Uterus (tissue), 4 donors: Measurements from ENCODE around the gene HIRA. TPM values are rescaled to one million over a fixed set of nuclear protein-coding genes. Genes with fewer than 3 reads are reported as not detected.

Source experiments
- DNase-seq, 2 donors: peaks; one replicate each; pipeline ENCODE4 v3.0.0-alpha.2; 2019 to 2020
- H3K27ac ChIP-seq, 2 donors: fragments of 200-600 bp; sonication (generic); 1 replicate in 1 of 2; 2 replicates in 1 of 2; pipeline ENCODE4 v1.5.1; 2016 to 2018
- H3K27me3 ChIP-seq, 2 donors: fragments of 200-600 bp; sonication (generic); one replicate each; pipeline ENCODE4 v1.5.1; 2018 to 2019; ENCODE audit warnings: control low read depth in 1 of 2
- H3K36me3 ChIP-seq, 2 donors: fragments of 200-600 bp; sonication (generic); one replicate each; pipeline ENCODE4 v1.5.1; 2019; ENCODE audit warnings: control low read depth in 1 of 2
- H3K4me1 ChIP-seq, 2 donors: fragments of 200-600 bp; sonication (generic); one replicate each; pipeline ENCODE4 v1.5.1; 2018 to 2019; ENCODE audit warnings: control low read depth in 1 of 2
- H3K4me3 ChIP-seq, 2 donors: fragments of 200-600 bp; sonication (generic); 1 replicate in 1 of 2; 2 replicates in 1 of 2; pipeline ENCODE4 v1.5.1; 2018 to 2019; ENCODE audit warnings: mild to moderate bottlenecking in 1 of 2
- H3K9me3 ChIP-seq, 2 donors: fragments of 200-600 bp; sonication (generic); one replicate each; pipeline ENCODE4 v1.5.1; 2019; ENCODE audit warnings: control low read depth in 1 of 2
- CTCF ChIP-seq, 4 experiments: fragments of 200-600 bp in 2 of 4; fragments of 450-650 bp in 2 of 4; sonication (generic) in 2 of 4; IDR thresholded peaks; one replicate each; pipeline ENCODE4 v1.5.1; 2016 to 2019; ENCODE audit warnings: antibody characterized with exemption in 4 of 4, mild to moderate bottlenecking in 2 of 4, moderate library complexity in 1 of 4
- POLR2A ChIP-seq, 2 donors: fragments of 450-650 bp; IDR thresholded peaks; one replicate each; pipeline ENCODE4 v1.6.1; 2016; ENCODE audit warnings: antibody characterized with exemption in 2 of 2, mild to moderate bottlenecking in 1 of 2, moderate library complexity in 1 of 2
- intact Hi-C: fragments of 100-400 bp; cut with DNase I; formaldehyde crosslinking; loops from one replicate; pipeline ENCODE4 v1.15.1; 2023; ENCODE audit warnings: low total_unique reads
- total RNA-seq, 4 donors: library from RNA; depleted of rRNA in 3 of 4; stranded (reverse); fragments of >200 nt in 3 of 4; gene quantifications; one replicate each; pipeline versions ENCODE4 v1.1.0 to v1.2.4, GENCODE V29; 2014 to 2023
- donor health status: DM: yes; HTN: yes; CAD: no.

HIRA gene
- total RNA-seq, 4 donors from 2014 or later, result 0.29 to 32.1 (median 11.7) TPM

- H3K4me3 ChIP-seq, result no peak overlapping the region
- TF ChIP-seq CTCF (IDR thresholded peaks at IDR 0.05), result no peak
- no peak for TF ChIP-seq POLR2A (IDR thresholded peaks at IDR 0.05)
- no peaks in the 10 kb centered on the region for H3K36me3 ChIP-seq
- no peaks in the 10 kb centered on the region for H3K9me3 ChIP-seq
- H3K27ac ChIP-seq, result no peak overlapping the region
- H3K4me1 ChIP-seq, result no peaks in the 10 kb centered on the region
- H3K27me3 ChIP-seq, result no peaks in the 10 kb centered on the region
- intact Hi-C loops, result no loop called here
- DNase-seq, result no peak
These were observed 44.0 kb downstream of the HIRA start for GRCh38 chr22:19387575-19387974.

GRCh38 chr22:19387038-19387437 lies 44.5 kb downstream of the HIRA start:
- no peaks in the 10 kb centered on the region for H3K36me3 ChIP-seq
- H3K4me1 ChIP-seq, result no peaks in the 10 kb centered on the region
- H3K4me3 ChIP-seq, result no peak overlapping the region
- no peak for DNase-seq
- no peaks in the 10 kb centered on the region for H3K27me3 ChIP-seq
- no peak overlapping the region for H3K27ac ChIP-seq
- intact Hi-C loops, result no loop called here
- TF ChIP-seq CTCF (IDR thresholded peaks at IDR 0.05) (no peak), POLR2A (IDR thresholded peaks at IDR 0.05) (no peak)
- H3K9me3 ChIP-seq, result no peaks in the 10 kb centered on the region

- H3K27me3 ChIP-seq, result no peaks in the 10 kb centered on the region
- intact Hi-C loops, result no loop called here
- H3K4me3 ChIP-seq, result no peak overlapping the region
- H3K4me1 ChIP-seq, result no peaks in the 10 kb centered on the region
- no peak for DNase-seq
- no peaks in the 10 kb centered on the region for H3K9me3 ChIP-seq
- no peaks in the 10 kb centered on the region for H3K36me3 ChIP-seq
- no peak overlapping the region for H3K27ac ChIP-seq
- no peak for TF ChIP-seq CTCF (IDR thresholded peaks at IDR 0.05)
These were observed 45.3 kb downstream of the HIRA start for GRCh38 chr22:19386248-19386647.

- H3K27me3 ChIP-seq, result no peaks in the 10 kb centered on the region
- H3K36me3 ChIP-seq, result no peaks in the 10 kb centered on the region
- intact Hi-C loops, result no loop called here
- H3K4me1 ChIP-seq, result no peaks in the 10 kb centered on the region
- no peak for DNase-seq
- H3K9me3 ChIP-seq, result no peaks in the 10 kb centered on the region
- TF ChIP-seq POLR2A (IDR thresholded peaks at IDR 0.05) (no peak), CTCF (IDR thresholded peaks at IDR 0.05) (no peak)
- no peak overlapping the region for H3K27ac ChIP-seq
- no peak overlapping the region for H3K4me3 ChIP-seq
These were observed 46.2 kb downstream of the HIRA start for GRCh38 chr22:19385221-19385906.

- DNase-seq, result no peak
- Histone ChIP-seq H3K9me3 (no peaks in the 10 kb centered on the region), H3K4me1 (no peaks in the 10 kb centered on the region), H3K27ac (no peak overlapping the region), H3K4me3 (no peak overlapping the region), H3K36me3 (no peaks in the 10 kb centered on the region), H3K27me3 (no peaks in the 10 kb centered on the region)
- intact Hi-C loops, result no loop called here
- TF ChIP-seq POLR2A (IDR thresholded peaks at IDR 0.05) (no peak), CTCF (IDR thresholded peaks at IDR 0.05) (no peak)
These were observed 48.2 kb downstream of the HIRA start for GRCh38 chr22:19383292-19383691.
